ENCODE results near the gene KRTAP4-5. TPM values are rescaled to one million over a fixed set of nuclear protein-coding genes. Genes with fewer than 3 reads are reported as not detected.
"Not testable (repeated sequence)": the region's sequence is repeated elsewhere in the genome, so short reads cannot be mapped to it uniquely, and the experiment has no call there.

Gene KRTAP4-5
- total RNA-seq, 1 donor from 2014 or later: not detected

GRCh38 chr17:41144846-41145245, 4.8 kb downstream of the KRTAP4-5 start:
- H3K27ac Mint-ChIP-seq: no peak overlapping the region
- H3K4me1 Mint-ChIP-seq (ENCODE audit: low read depth): no peaks in the 10 kb centered on the region
- DNase-seq (ENCODE audit: low spot score, unreplicated experiment): no peak
- peaks cover 20% of the 10 kb centered on the region for H3K9me3 Mint-ChIP-seq (ENCODE audit: low read depth)
- no peak overlapping the region for H3K4me3 Mint-ChIP-seq (ENCODE audit: low read depth)
- no peak for TF ChIP-seq CTCF (IDR thresholded peaks at IDR 0.05; ENCODE audit: unreplicated experiment)
- H3K27me3 Mint-ChIP-seq: peaks cover 7% of the 10 kb centered on the region
- H3K36me3 Mint-ChIP-seq (ENCODE audit: insufficient read depth): peaks cover 4% of the 10 kb centered on the region

GRCh38 chr17:41141361-41141760, 8.3 kb downstream of the KRTAP4-5 start:
- Mint-ChIP-seq H3K9me3 (ENCODE audit: low read depth) (peaks cover 36% of the 10 kb centered on the region), H3K4me3 (ENCODE audit: low read depth) (no peak overlapping the region), H3K27me3 (peaks cover 3% of the 10 kb centered on the region), H3K36me3 (ENCODE audit: insufficient read depth) (peaks cover 4% of the 10 kb centered on the region), H3K27ac (no peak overlapping the region), H3K4me1 (ENCODE audit: low read depth) (no peaks in the 10 kb centered on the region)
- TF ChIP-seq CTCF (IDR thresholded peaks at IDR 0.05; ENCODE audit: unreplicated experiment): no peak
- no peak for DNase-seq (ENCODE audit: low spot score, unreplicated experiment)

- peaks cover 4% of the 10 kb centered on the region for H3K36me3 Mint-ChIP-seq (ENCODE audit: insufficient read depth)
- peaks cover 3% of the 10 kb centered on the region for H3K27me3 Mint-ChIP-seq
- TF ChIP-seq CTCF (IDR thresholded peaks at IDR 0.05; ENCODE audit: unreplicated experiment): no peak
- DNase-seq (ENCODE audit: low spot score, unreplicated experiment): no peak
- H3K9me3 Mint-ChIP-seq (ENCODE audit: low read depth): peaks cover 36% of the 10 kb centered on the region
- no peak within 1 kb of the TSS for H3K27ac Mint-ChIP-seq
- no peak within 1 kb of the TSS for H3K4me3 Mint-ChIP-seq (ENCODE audit: low read depth)
- H3K4me1 Mint-ChIP-seq (ENCODE audit: low read depth): no peaks in the 10 kb centered on the region
These were observed 9.1 kb downstream of the KRTAP4-5 start, which contains the start of gene KRTAP4-6 for GRCh38 chr17:41140360-41141131. Gene KRTAP4-6, minus strand, starts transcription at chr17:41140544. Its CDS starts 57 bp downstream, at chr17:41140487.

GRCh38 chr17:41139865-41140264, 9.8 kb downstream of the KRTAP4-5 start:
- not testable (repeated sequence) for H3K36me3 Mint-ChIP-seq (ENCODE audit: insufficient read depth)

GRCh38 chr17:41133880-41134735, 15.5 kb downstream of the KRTAP4-5 start:
- no peak overlapping the region for H3K4me3 Mint-ChIP-seq (ENCODE audit: low read depth)
- H3K4me1 Mint-ChIP-seq (ENCODE audit: low read depth): no peaks in the 10 kb centered on the region
- H3K27ac Mint-ChIP-seq: no peak overlapping the region
- no peak for DNase-seq (ENCODE audit: low spot score, unreplicated experiment)
- H3K36me3 Mint-ChIP-seq (ENCODE audit: insufficient read depth): no peaks in the 10 kb centered on the region
- TF ChIP-seq CTCF (IDR thresholded peaks at IDR 0.05; ENCODE audit: unreplicated experiment): no peak
- peaks cover 15% of the 10 kb centered on the region for H3K9me3 Mint-ChIP-seq (ENCODE audit: low read depth)
- no peaks in the 10 kb centered on the region for H3K27me3 Mint-ChIP-seq

More at GRCh38 chr17:41139865-41140264, 9.8 kb downstream of the KRTAP4-5 start:
- H3K4me1 Mint-ChIP-seq (ENCODE audit: low read depth); DNase-seq (ENCODE audit: low spot score, unreplicated experiment); H3K27ac Mint-ChIP-seq; H3K27me3 Mint-ChIP-seq; H3K4me3 Mint-ChIP-seq (ENCODE audit: low read depth): not testable (repeated sequence)
- peaks cover 36% of the 10 kb centered on the region for H3K9me3 Mint-ChIP-seq (ENCODE audit: low read depth)

Measured in progenitor cell of endocrine pancreas (in vitro differentiated cells).